SU-DHL-6 (cell line): ENCODE results near the gene DRAM2.

Experiments used
- H2AFZ ChIP-seq: fragments of 200-600 bp; sonication (generic); 2 replicates; pipeline ENCODE4 v1.6.1; 2014; ENCODE audit warnings: low read depth, mild to moderate bottlenecking, moderate library complexity, mixed read lengths, antibody characterized with exemption, low read length; ENCODE audit not compliant: severe bottlenecking
- H3F3A ChIP-seq: fragments of 200-600 bp; shearing (Covaris generic); 2 replicates; pipeline ENCODE4 v1.6.0; 2016; ENCODE audit warnings: antibody characterized with exemption, mild to moderate bottlenecking; ENCODE audit not compliant: insufficient read depth
- H3K27ac ChIP-seq: fragments of 200-600 bp; sonication (generic); 2 replicates; pipeline ENCODE4 v1.5.1; 2016; ENCODE audit warnings: low read depth, mild to moderate bottlenecking, low read length, moderate library complexity, mixed read lengths
- H3K27me3 ChIP-seq: fragments of 200-600 bp; sonication (generic), shearing (Covaris generic); 2 replicates; pipeline ENCODE4 v1.6.0; 2014; ENCODE audit warnings: mild to moderate bottlenecking, low read length
- H3K36me3 ChIP-seq: fragments of 200-600 bp; sonication (generic); 2 replicates; pipeline ENCODE4 v1.6.1; 2014; ENCODE audit warnings: mild to moderate bottlenecking, low read length, mixed read lengths
- H3K4me2 ChIP-seq: fragments of 300-600, 200-600 bp; shearing (Covaris generic), sonication (generic); 2 replicates; pipeline ENCODE4 v1.6.0; 2014; ENCODE audit warnings: low read length, low read depth, mild to moderate bottlenecking; ENCODE audit not compliant: poor library complexity, severe bottlenecking
- H3K4me3 ChIP-seq: fragments of 200-600 bp; sonication (generic); 2 replicates; pipeline ENCODE4 v1.5.1; 2014; ENCODE audit warnings: antibody characterized with exemption, low read length, mild to moderate bottlenecking, mixed read lengths; ENCODE audit not compliant: insufficient read depth, poor library complexity, severe bottlenecking
- H3K79me2 ChIP-seq: fragments of 200-600 bp; sonication (generic); 2 replicates; pipeline ENCODE4 v1.6.1; 2014; ENCODE audit warnings: mild to moderate bottlenecking, low read length, moderate library complexity; ENCODE audit not compliant: insufficient read depth
- H3K9ac ChIP-seq: fragments of 200-600 bp; sonication (generic); 2 replicates; pipeline ENCODE4 v1.7.0; 2014; ENCODE audit warnings: mild to moderate bottlenecking, low read length
- H3K9me2 ChIP-seq: fragments of 200-600 bp; sonication (generic); replicated peaks from 2 replicates; pipeline ENCODE4 v1.6.1; 2014; ENCODE audit warnings: low read length; ENCODE audit not compliant: insufficient read depth
- H3K9me3 ChIP-seq: fragments of 200-600 bp; sonication (generic); 2 replicates; pipeline ENCODE4 v1.6.1; 2014; ENCODE audit warnings: low read length, mixed read lengths; ENCODE audit not compliant: insufficient read depth
- H4K20me1 ChIP-seq: fragments of 200-600 bp; sonication (generic); 2 replicates; pipeline ENCODE4 v1.6.1; 2014; ENCODE audit warnings: low read depth, mild to moderate bottlenecking, antibody characterized with exemption, low read length, moderate library complexity, mixed read lengths
- CTCF ChIP-seq: fragments of 200-600 bp; sonication (generic); IDR thresholded peaks from one replicate; pipeline ENCODE4 v1.5.1; 2017; ENCODE audit warnings: antibody characterized with exemption, mild to moderate bottlenecking, low read length, moderate library complexity; ENCODE audit not compliant: insufficient read depth, poor library complexity, severe bottlenecking
- EZH2phosphoT487 ChIP-seq: fragments of 200-600 bp; sonication (generic), shearing (Covaris generic); conservative IDR thresholded peaks from 2 replicates; pipeline ENCODE4 v1.6.1; 2018; ENCODE audit warnings: mild to moderate bottlenecking, antibody characterized with exemption, low read length, moderate library complexity, mixed read lengths

The DRAM2 gene

GRCh38 chr1:111182052-111182451, 42.2 kb upstream of the DRAM2 start:
- H3K9ac ChIP-seq, result no peak overlapping the region
- no peaks in the 10 kb centered on the region for H3K9me3 ChIP-seq
- peaks cover 58% of the 10 kb centered on the region for H3K36me3 ChIP-seq
- H3K9me2 ChIP-seq, result no peaks in the 10 kb centered on the region
- H3K79me2 ChIP-seq, result no peaks in the 10 kb centered on the region
- no peak overlapping the region for H2AFZ ChIP-seq
- H4K20me1 ChIP-seq, result no peaks in the 10 kb centered on the region
- no peak overlapping the region for H3K4me3 ChIP-seq
- no peaks in the 10 kb centered on the region for H3K27me3 ChIP-seq
- H3F3A ChIP-seq, result peaks cover 29% of the 10 kb centered on the region
- no peak overlapping the region for H3K4me2 ChIP-seq
- H3K27ac ChIP-seq, result no peak overlapping the region
- no peak for TF ChIP-seq EZH2phosphoT487
- TF ChIP-seq CTCF, result no peak

- peaks cover 34% of the 10 kb centered on the region for H3F3A ChIP-seq
- TF ChIP-seq EZH2phosphoT487, result no peak
- TF ChIP-seq CTCF, result no peak
- no peaks in the 10 kb centered on the region for H3K9me2 ChIP-seq
- H3K79me2 ChIP-seq, result no peaks in the 10 kb centered on the region
- H4K20me1 ChIP-seq, result no peaks in the 10 kb centered on the region
- no peak overlapping the region for H3K4me2 ChIP-seq
- no peaks in the 10 kb centered on the region for H3K9me3 ChIP-seq
- no peak overlapping the region for H3K4me3 ChIP-seq
- peak overlapping the region; percentile 7; the same call in 1 of the 2 replicates for H3K27ac ChIP-seq
- H3K9ac ChIP-seq, result no peak overlapping the region
- peaks cover 59% of the 10 kb centered on the region for H3K36me3 ChIP-seq
- H2AFZ ChIP-seq, result no peak overlapping the region
- no peaks in the 10 kb centered on the region for H3K27me3 ChIP-seq
Measured at GRCh38 chr1:111179968-111180533, 40.2 kb upstream of the DRAM2 start.

GRCh38 chr1:111176678-111177077, 36.8 kb upstream of the DRAM2 start:
- Histone ChIP-seq H3K9ac (no peak overlapping the region), H3K4me2 (no peak overlapping the region), H3F3A (peaks cover 21% of the 10 kb centered on the region), H4K20me1 (no peaks in the 10 kb centered on the region), H3K27ac (no peak overlapping the region), H3K9me2 (no peaks in the 10 kb centered on the region), H3K9me3 (no peaks in the 10 kb centered on the region), H2AFZ (no peak overlapping the region), H3K4me3 (no peak overlapping the region), H3K79me2 (no peaks in the 10 kb centered on the region), H3K27me3 (no peaks in the 10 kb centered on the region), H3K36me3 (peaks cover 67% of the 10 kb centered on the region; the same call in 1 of the 2 replicates)
- TF ChIP-seq EZH2phosphoT487, result no peak

GRCh38 chr1:111175349-111175748, 35.5 kb upstream of the DRAM2 start:
- Histone ChIP-seq H3K4me2 (no peak overlapping the region), H3K9me3 (no peaks in the 10 kb centered on the region), H3K27me3 (no peaks in the 10 kb centered on the region), H2AFZ (no peak overlapping the region), H3K27ac (no peak overlapping the region), H3K9me2 (no peaks in the 10 kb centered on the region), H3K4me3 (no peak overlapping the region), H3F3A (peaks cover 21% of the 10 kb centered on the region), H3K79me2 (0 out of 2 replicates have a peak, but pooled peaks cover 9% of the 10 kb centered on the region), H4K20me1 (no peaks in the 10 kb centered on the region), H3K36me3 (peaks cover 73% of the 10 kb centered on the region; the same call in 1 of the 2 replicates), H3K9ac (no peak overlapping the region)
- TF ChIP-seq EZH2phosphoT487, result no peak
